Peyer's patch (tissue), 4 donors: Measurements from ENCODE around the gene SLC22A2.

ENCODE experiments used
- CTCF ChIP-seq, 6 experiments: fragments of 450-650 bp in 4 of 6; fragments of 200-600 bp in 2 of 6; sonication (generic) in 1 of 6; IDR thresholded peaks; one replicate each; pipeline ENCODE4 v1.5.1; 2017 to 2019; ENCODE audit warnings: antibody characterized with exemption in 6 of 6, mild to moderate bottlenecking in 3 of 6, moderate library complexity in 1 of 6
- POLR2A ChIP-seq, 2 donors: fragments of 450-650 bp; IDR thresholded peaks; one replicate each; pipeline ENCODE4 v1.5.1; 2017; ENCODE audit warnings: antibody characterized with exemption in 2 of 2, mild to moderate bottlenecking in 2 of 2, moderate library complexity in 2 of 2

GRCh38 chr6:160272707-160273106 lies 14.1 kb upstream of the SLC22A2 start:
- TF ChIP-seq CTCF (IDR thresholded peaks at IDR 0.05): no peak
- TF ChIP-seq POLR2A (IDR thresholded peaks at IDR 0.05): no peak
